NCI-H2171 (cell line): ENCODE measurements around the gene IL16.
"Not testable (repeated sequence)": the region's sequence is repeated elsewhere in the genome, so short reads cannot be mapped to it uniquely, and the experiment has no call there.

ENCODE experiments used
- DNase-seq: peaks from one replicate; lab custom pipeline; 2025; lab: John Stamatoyannopoulos, UW

The IL16 gene

DNA sequence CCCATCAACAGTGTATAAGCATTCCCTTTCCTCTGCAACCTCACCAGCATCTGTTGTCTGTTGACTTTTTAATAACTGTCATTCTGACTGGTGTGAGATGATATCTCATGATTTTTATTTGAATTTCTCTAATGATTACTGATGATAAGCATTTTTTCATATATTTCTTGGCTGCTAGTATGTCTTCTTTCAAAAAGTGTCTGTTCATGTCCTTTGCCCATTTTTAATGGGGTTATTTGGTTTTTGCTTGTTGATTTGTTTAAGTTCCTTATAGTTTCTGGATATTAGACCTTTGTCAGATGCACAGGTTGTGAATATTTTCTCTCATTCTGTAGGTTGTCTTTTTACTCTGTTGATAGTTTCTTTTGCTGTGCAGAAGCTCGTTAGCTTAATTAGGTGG, 11.3 kb downstream of the IL16 start:
- not testable (repeated sequence) for DNase-seq

GRCh38 chr15:81209635-81210034, 13.0 kb downstream of the IL16 start:
- no peak for DNase-seq

DNA sequence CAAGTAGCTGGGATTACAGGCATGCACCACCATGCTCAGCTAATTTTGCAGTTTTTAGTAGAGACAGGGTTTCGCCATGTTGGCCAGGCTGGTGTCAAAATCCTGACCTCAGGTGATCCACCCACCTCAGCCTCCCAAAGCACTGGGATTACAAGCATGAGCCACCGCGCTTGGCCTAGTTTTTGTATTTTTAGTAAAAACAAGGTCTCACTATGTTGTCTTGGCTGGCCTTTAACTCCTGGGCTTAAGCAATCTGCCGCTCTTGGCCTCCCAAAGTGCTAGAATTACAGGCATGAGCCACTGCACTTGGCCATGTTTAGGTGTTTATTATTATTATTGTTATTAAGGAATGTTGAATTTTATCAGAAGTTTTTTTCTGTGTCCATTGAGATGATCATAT, 14.7 kb downstream of the IL16 start:
- no peak for DNase-seq

DNA sequence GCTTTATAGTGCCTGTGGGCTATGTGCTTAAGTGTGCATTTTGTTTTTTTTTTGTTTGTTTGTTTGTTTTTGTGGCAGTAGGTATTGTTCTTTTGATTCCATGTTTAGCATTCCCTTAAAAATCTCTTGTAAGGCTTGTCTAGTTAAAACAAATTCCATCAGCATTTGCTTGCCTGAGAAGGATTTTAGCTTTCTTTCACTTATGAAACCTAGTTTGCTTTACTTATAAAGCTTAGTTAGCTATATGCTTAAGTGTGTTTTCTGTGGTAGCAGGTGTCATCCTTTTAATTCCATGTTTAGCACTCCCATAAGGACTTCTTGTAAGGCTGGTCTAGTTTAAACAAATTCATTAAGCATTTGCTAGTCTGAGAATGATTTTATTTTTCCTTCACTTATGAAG, 17.3 kb downstream of the IL16 start:
- DNase-seq = no peak

DNA sequence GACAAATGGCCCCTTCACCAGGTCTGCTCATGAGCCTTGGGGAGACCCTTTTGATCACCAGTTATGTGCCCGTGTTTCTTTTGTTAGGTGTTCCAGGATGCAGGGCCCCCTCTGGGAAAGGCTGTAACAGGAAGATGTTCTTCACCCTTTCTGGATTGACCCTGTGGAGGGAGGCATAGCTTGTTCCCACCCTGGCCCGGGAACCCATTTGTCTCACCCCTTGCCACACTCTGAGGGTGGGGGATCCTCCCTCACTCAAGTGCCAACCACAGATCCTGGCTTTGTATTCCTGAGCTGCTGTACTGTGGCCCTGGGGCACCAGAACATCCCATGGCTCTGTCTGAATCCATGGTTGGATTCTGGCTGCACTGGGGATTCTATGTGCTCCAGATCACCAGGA, 18.9 kb downstream of the IL16 start:
- DNase-seq = no peak

GRCh38 chr15:81215983-81216382, 19.3 kb downstream of the IL16 start:
- DNase-seq = no peak

GRCh38 chr15:81216422-81216821, 19.7 kb downstream of the IL16 start:
- no peak for DNase-seq

GRCh38 chr15:81221449-81221848, 24.8 kb downstream of the IL16 start:
- no peak for DNase-seq

DNA sequence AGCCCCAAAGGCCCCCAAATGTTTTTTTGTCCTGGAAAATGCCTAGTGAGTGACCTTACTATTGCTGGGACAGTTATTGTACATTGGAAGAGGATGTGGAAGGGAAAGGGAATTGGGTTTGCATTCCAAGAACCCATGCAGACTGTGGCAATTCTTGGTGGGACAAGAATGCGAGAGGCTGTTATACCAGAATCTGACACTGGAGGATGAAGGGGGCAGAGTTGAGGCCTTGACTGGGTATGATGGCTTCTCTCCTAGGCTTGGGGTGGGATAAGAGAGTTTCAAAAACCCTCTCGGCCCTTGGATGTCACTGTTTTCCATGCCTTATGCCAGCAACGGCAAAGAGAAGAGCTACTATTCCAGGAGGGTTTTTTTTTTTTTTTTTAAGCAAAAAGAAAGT, 25.3 kb downstream of the IL16 start:
- DNase-seq = no peak

- no peak for DNase-seq
Measured at GRCh38 chr15:81223346-81223971, 26.8 kb downstream of the IL16 start.

- no peak for DNase-seq
Measured at GRCh38 chr15:81224232-81224631, 27.6 kb downstream of the IL16 start.

DNA sequence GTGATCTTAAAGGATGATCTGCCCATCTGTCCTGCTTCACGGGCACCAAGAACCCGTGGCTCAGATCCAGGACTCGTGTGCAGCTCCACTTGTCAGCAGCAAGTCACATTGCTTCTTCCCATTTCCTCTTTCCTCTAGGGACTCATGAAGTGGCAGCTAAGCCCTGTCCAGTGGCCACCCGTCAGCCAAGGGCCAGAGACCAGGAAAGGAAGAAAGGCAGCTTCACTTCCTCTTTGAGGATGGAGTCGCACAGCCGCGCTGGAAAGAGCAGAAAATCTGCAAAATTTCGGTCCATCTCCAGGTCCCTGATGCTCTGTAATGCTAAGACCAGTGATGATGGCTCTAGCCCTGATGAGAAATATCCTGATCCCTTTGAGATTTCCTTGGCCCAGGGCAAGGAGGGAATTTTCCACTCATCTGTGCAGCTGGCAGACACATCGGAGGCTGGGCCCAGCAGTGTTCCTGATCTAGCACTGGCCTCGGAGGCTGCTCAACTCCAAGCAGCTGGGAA, 28.5 kb downstream of the IL16 start:
- DNase-seq = no peak

GRCh38 chr15:81227716-81228115, 31.0 kb downstream of the IL16 start:
- no peak for DNase-seq

- DNase-seq = no peak
Measured at GRCh38 chr15:81229586-81229985, 32.9 kb downstream of the IL16 start.

- no peak for DNase-seq
Measured at GRCh38 chr15:81235276-81236123, 38.8 kb downstream of the IL16 start.

GRCh38 chr15:81239190-81239589, 42.5 kb downstream of the IL16 start:
- DNase-seq = no peak

DNA sequence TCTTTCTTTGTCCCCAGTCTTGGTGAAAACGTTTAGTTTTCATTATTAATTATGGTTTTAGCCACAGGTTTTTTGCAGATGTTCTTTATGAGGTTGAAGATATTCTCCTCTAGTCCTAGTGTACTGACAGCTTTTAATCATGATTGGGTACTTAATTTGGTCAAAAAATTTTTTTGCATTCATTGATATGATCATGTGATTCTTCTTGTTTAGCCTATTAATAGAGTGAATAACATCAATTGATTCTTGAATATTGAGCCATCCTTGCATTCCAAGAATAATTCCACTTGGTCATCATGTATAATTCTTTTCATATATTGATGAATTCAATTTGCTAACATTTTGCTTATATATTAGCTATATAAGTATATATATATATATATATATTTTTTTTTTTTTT, 46.1 kb downstream of the IL16 start:
- no peak for DNase-seq

DNA sequence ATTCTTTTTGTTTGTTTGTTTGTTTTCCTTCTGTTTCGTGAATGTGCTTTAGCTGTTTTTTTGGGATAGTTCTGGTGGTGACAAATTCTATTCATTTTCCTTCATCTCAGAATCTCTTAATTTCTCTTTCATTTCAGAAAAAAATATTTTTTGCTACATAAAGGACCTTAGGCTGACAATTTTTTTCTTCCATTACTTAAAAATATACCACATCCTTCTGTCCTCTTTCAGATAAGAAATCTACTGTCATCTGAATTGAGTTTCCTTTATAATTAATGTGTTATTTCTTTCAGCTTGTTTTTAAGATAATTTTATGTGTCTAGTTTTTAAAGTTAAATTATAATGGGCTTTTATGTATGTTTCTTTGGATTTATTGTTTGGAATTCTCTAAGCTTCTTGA, 47.6 kb downstream of the IL16 start:
- no peak for DNase-seq

GRCh38 chr15:81253846-81254245, 57.2 kb downstream of the IL16 start:
- DNase-seq = no peak

- DNase-seq = no peak
Measured at GRCh38 chr15:81254277-81254915, 57.7 kb downstream of the IL16 start.

- no peak for DNase-seq
Measured at GRCh38 chr15:81254916-81255290, 58.2 kb downstream of the IL16 start.

DNA sequence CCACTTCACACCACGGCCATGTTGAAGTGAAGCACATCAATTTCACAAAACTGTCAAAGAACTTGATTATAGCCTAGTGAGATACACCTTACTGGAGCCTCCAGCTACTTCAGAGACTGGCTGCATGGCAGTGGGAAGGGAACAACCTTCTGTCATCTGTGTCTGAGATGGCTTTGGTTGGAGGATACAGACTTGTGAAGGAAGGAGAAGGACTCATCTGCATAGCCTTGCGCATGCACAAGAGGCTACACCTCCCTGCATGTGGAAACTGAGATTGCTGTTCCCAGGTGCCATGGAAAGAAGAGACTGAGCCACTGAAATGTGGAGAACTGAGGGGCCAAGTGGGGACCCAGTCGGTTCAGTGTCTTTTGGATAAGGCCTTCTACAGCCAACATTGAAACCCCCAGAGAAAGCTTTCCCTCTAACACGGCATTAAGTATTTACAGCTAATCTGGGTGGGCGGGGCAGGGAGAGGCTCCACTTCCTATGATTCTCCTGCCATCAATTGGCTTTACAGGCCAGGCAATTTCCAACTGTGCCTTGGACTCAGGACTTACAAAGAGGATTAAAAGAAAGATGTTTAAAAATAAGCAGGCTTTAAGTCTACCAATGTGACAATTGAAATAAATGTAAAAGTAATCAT, 58.8 kb downstream of the IL16 start:
- no peak for DNase-seq

DNA sequence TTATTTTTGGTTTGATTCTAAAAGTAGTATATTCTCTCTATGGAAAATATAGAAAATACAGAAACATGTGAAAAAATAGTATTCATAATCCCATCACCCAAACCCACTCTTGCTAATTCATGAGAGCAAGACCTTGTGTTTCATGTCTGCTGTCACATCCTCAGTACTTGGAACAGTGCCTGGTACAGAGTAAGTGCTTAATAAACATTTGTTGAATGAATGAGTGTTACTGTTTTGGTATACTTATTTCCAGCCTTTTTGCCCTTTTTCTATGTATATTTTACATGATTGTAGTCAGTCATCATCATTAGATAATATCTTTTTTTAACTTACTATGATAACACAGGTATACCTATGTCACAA, 59.3 kb downstream of the IL16 start:
- no peak for DNase-seq
